Loucy (cell line): ENCODE data around the gene FAM156B.
"Not testable (repeated sequence)": the region's sequence is repeated elsewhere in the genome, so short reads cannot be mapped to it uniquely, and the experiment has no call there.

Experiments
- EZH2phosphoT487 ChIP-seq: fragments of 200-600 bp; IDR thresholded peaks from 2 replicates; pipeline ENCODE4 v1.6.1; 2018; ENCODE audit warnings: antibody characterized with exemption, mild to moderate bottlenecking, moderate library complexity, borderline replicate concordance
- TF ChIP-seq, protein P1 (sequence below): fragments of 200-600 bp; sonication (generic); conservative IDR thresholded peaks from 2 replicates; pipeline ENCODE4 v1.5.1; 2014; ENCODE audit warnings: mild to moderate bottlenecking, antibody characterized with exemption, low read length

DNA sequence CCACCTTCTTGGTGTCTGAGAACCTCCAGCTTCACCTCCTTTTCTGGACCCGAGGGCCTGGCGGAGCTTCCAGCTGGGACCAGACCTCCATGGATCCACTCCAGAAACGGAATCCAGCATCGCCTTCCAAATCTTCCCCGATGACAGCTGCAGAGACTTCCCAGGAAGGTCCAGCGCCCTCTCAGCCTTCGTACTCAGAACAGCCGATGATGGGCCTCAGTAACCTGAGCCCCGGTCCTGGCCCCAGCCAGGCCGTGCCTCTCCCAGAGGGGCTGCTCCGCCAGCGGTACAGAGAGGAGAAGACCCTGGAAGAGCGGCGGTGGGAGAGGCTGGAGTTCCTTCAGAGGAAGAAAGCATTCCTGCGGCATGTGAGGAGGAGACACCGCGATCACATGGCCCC lies 10.0 kb downstream of the FAM156B start:
- TF ChIP-seq, protein P1, sequence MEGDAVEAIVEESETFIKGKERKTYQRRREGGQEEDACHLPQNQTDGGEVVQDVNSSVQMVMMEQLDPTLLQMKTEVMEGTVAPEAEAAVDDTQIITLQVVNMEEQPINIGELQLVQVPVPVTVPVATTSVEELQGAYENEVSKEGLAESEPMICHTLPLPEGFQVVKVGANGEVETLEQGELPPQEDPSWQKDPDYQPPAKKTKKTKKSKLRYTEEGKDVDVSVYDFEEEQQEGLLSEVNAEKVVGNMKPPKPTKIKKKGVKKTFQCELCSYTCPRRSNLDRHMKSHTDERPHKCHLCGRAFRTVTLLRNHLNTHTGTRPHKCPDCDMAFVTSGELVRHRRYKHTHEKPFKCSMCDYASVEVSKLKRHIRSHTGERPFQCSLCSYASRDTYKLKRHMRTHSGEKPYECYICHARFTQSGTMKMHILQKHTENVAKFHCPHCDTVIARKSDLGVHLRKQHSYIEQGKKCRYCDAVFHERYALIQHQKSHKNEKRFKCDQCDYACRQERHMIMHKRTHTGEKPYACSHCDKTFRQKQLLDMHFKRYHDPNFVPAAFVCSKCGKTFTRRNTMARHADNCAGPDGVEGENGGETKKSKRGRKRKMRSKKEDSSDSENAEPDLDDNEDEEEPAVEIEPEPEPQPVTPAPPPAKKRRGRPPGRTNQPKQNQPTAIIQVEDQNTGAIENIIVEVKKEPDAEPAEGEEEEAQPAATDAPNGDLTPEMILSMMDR = not testable (repeated sequence)
- TF ChIP-seq EZH2phosphoT487 = not testable (repeated sequence)
